Sigmoid colon (tissue), 4 donors: ENCODE results near the gene RIPPLY1.

Source experiments
- POLR2A ChIP-seq, 2 donors: fragments of 450-650 bp; IDR thresholded peaks; one replicate each; pipeline ENCODE4 v1.6.1; 2016; ENCODE audit warnings: antibody characterized with exemption in 2 of 2, mild to moderate bottlenecking in 2 of 2, moderate library complexity in 2 of 2
- POLR2AphosphoS5 ChIP-seq, 4 donors: sonication (generic); formaldehyde crosslinking; IDR thresholded peaks; one replicate each; pipeline ENCODE4 v1.6.1; 2017; ENCODE audit warnings: antibody characterized with exemption in 4 of 4
- TF ChIP-seq, protein P1 (sequence below), 4 experiments: fragments of 450-650 bp in 3 of 4; fragments of 200-600 bp in 1 of 4; IDR thresholded peaks; one replicate each; pipeline ENCODE4 v1.5.1; 2016 to 2019; ENCODE audit warnings: antibody characterized with exemption in 4 of 4, mild to moderate bottlenecking in 3 of 4, moderate library complexity in 2 of 4

DNA sequence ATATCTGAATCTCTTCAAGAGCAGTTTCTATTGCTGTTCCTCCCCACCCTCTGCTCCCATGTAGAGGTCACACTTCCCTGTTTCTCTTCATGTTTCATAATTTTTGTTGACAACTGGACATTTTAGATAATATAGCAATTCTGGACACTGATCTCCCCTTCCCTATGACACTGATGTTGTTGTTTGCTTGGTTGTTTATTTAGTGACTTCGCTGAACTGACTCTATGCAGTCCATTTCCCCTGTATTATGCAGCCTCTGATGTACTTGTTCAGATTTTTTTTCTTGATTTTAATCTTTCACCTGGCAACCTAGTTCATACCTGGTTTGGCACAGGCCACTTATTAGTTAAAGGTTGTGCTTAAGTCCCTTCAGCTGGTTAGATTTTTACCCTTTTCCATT, 46.2 kb upstream of the RIPPLY1 start:
- TF ChIP-seq, protein P1, sequence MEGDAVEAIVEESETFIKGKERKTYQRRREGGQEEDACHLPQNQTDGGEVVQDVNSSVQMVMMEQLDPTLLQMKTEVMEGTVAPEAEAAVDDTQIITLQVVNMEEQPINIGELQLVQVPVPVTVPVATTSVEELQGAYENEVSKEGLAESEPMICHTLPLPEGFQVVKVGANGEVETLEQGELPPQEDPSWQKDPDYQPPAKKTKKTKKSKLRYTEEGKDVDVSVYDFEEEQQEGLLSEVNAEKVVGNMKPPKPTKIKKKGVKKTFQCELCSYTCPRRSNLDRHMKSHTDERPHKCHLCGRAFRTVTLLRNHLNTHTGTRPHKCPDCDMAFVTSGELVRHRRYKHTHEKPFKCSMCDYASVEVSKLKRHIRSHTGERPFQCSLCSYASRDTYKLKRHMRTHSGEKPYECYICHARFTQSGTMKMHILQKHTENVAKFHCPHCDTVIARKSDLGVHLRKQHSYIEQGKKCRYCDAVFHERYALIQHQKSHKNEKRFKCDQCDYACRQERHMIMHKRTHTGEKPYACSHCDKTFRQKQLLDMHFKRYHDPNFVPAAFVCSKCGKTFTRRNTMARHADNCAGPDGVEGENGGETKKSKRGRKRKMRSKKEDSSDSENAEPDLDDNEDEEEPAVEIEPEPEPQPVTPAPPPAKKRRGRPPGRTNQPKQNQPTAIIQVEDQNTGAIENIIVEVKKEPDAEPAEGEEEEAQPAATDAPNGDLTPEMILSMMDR (IDR thresholded peaks at IDR 0.05): no peak
- no peak for TF ChIP-seq POLR2A (IDR thresholded peaks at IDR 0.05)
- TF ChIP-seq POLR2AphosphoS5 (IDR thresholded peaks at IDR 0.05): no peak
